Hematopoietic multipotent progenitor cell treated with erythropoietin and hydrocortisone succinate and interleukin-3 and kit ligand, for 4 days (in vitro differentiated cells): ENCODE results near the gene TMEM198.
A peak's percentile ranks its signal among the peaks of the same experiment; 100 is the strongest.

Experiments used
- DNase-seq: peaks from one replicate; pipeline ENCODE4 v3.0.0-alpha.2; 2015

Gene TMEM198

DNA sequence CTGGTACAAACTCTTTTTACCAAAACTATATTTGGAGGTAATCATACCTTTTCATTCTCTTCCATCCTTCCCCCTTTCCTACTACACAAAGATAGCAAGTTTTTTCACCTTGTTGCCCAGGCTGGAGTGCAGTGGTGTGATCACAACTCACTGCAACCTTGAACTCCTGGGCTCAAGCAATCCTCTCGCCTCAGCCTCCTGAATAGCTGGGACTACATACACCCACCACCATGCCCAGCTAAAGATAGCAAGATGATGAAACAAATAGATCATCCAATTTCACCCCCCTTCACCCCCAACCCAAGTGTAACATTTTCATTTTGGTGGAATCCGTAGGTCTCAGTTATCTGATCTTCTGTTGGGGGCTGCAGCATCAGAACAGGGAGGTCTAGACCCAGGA, 49.3 kb downstream of the TMEM198 start:
- no peak for DNase-seq

DNA sequence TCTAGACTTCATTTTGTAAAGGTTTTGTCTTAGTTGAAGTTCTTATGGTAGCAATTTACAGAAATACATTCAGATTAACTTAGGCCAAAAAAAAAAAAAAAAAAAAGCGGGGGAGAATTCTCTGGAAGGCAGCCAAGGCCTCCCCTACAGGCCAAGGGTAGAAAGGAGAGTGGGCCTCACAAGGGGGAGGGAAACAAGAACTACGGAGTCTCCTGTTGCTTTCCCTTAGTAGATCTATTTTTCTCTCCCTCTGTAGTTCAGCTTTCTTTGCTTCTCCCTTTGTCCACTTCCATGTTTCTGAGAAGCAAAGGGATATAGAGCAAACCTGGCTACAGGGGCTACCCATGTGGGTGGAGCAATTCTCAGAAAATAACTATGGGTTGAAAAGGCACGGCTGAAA, 51.4 kb downstream of the TMEM198 start:
- peak; percentile 83 for DNase-seq

DNA sequence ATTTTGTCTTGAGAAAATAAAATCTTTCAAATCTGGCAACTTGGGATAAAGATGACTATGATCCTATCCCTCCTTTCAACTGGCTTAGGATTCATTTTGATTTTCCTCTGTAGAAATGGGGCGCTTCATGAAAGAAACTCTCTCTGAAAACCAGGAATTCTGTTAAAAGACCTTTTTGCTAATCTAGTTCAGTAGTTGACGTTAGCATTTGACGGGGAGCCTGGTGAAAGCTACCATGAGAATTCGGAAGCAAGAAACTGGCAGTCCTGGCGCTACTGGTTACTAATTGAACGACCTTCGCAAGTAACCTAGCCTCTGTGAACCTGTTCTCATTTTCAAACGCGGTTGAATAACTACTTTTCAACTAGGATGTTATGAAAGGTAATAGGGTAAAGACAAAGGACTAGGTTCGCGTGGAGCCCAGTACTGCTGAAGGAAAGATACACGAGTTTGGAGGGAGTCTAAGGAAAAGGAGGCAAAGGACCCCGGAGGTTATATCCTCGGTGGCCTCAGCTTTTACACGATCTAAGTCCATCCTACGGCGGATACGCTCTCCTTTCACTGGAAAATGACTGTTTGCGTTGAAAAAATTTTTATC, 53.2 kb downstream of the TMEM198 start:
- no peak for DNase-seq

DNA sequence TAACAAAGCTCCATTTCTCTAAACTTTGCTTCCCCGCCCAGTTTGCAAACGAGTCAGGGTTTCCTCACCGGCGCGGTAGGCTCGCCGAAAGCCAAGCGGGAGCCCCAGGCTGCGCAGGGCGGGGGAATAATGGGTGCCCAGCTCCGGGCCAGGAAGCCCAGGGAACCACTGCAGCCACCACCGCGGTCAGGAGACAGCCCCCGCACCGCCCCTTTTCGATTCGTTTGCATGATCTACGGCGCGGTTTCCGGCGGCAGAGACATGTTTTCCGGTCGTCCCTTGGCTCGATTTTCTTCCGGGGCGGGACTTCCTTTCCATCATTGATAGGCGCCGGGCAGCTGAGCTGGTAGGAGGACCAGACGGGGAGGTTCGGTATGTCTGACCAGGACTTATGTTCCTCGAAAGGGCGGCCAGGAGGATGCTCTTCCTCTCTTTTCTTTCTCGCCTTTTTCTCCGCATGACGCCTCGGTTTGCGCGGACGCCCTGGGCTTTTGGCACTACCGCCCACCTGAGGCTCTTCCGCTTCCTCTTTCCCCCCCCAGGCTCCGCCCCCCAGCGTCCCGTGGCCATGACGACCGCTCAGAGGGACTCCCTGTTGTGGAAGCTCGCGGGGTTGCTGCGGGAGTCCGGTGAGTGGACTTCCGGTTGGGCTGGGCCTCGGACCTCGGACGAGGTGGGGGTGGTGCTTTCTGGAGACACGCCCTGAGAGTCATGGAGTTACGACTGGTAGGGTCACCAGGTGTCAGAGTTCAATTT, 53.9 kb downstream of the TMEM198 start, which contains the start of gene STK11IP:
STK11IP (plus strand) TSS at position 306 of the 756 bp plus-strand sequence; CDS start at position 569, 263 bp downstream.
- DNase-seq: peak; percentile 99

DNA sequence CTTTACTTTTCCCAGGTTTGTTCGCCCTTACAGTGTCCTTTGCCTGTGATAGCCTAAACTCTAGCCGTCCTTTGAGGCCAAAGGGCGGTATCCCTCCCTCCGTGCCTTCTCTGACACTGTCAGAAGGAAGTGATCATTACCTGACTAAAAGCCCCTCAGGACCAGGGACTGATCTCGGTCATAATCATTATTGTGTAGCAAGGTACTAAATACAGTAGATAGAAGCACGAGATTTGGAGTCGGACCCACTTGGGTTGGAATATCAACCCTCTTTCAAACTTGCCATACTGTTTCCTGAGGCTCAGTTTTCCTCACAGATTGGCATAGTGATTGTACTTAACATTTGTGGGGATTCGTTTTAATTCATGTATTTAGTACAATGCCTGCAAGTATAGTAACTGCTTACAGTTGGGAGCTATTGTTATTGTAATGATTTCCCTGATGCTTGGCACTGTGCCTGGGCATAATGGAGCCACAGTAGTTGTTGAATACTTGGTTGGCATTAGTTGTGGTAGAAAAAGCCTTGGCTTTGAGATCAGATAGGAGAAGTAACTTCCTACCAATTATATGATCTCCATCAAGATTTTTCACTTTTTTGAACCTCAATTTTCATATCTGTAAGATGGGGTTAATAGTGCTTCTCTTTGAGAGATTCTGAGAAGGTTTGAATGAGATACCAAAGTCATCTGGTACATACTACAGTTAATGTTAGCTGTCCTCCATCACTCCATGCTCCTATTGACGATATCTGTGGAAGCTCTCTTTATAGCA, 54.7 kb downstream of the TMEM198 start:
- DNase-seq: peak; percentile 21
